ENCODE results near the gene PMAIP1. TPM values are rescaled to one million over a fixed set of nuclear protein-coding genes. Genes with fewer than 3 reads are reported as not detected.
A peak's percentile ranks its signal among the peaks of the same experiment; 100 is the strongest.

The PMAIP1 gene
- total RNA-seq, 1 donor from 2014 or later, result 69.9 TPM

- no peak for TF ChIP-seq CTCF (IDR thresholded peaks at IDR 0.05)
These were observed 50.6 kb downstream of the PMAIP1 start for GRCh38 chr18:59950215-59950944.

GRCh38 chr18:59951591-59951990, 51.8 kb downstream of the PMAIP1 start:
- ChIA-PET POLR2A (interaction anchor here (0.6 to 1.0 kb wide), 2 partner anchors 10 to 13 kb away, joined by 3 to 10 read pairs; no protein-coding TSS in a partner anchor), CTCF (interaction anchor here (0.9 kb wide), 1 partner anchor 14 kb away, joined by 4 read pairs; no protein-coding TSS in a partner anchor)
- no peaks in the 10 kb centered on the region for H3K36me3 Mint-ChIP-seq (ENCODE audit: low read depth)
- H3K27me3 Mint-ChIP-seq, result no peaks in the 10 kb centered on the region
- no peak for DNase-seq
- peaks cover 26% of the 10 kb centered on the region for H3K4me1 Mint-ChIP-seq
- H3K4me3 Mint-ChIP-seq, result no peak overlapping the region
- no peak for ATAC-seq (ENCODE audit: low read depth)
- no peak overlapping the region for H3K27ac Mint-ChIP-seq
- H3K9me3 Mint-ChIP-seq, result no peaks in the 10 kb centered on the region
- intact Hi-C loops (cut with micrococcal nuclease), result no loop called here
- no peak for TF ChIP-seq CTCF (IDR thresholded peaks at IDR 0.05)

More at GRCh38 chr18:59950215-59950944, 50.6 kb downstream of the PMAIP1 start:
- ChIA-PET POLR2A (interaction anchor here (0.6 to 1.0 kb wide), 3 partner anchors 13 to 108 kb away, joined by 3 to 9 read pairs (median 6); no protein-coding TSS in a partner anchor), CTCF (no interaction called here)
- Mint-ChIP-seq H3K9me3 (no peaks in the 10 kb centered on the region), H3K4me3 (no peak overlapping the region), H3K4me1 (peaks cover 26% of the 10 kb centered on the region), H3K27me3 (no peaks in the 10 kb centered on the region), H3K27ac (no peak overlapping the region), H3K36me3 (ENCODE audit: low read depth) (no peaks in the 10 kb centered on the region)
- ATAC-seq (ENCODE audit: low read depth) (no peak), DNase-seq (no peak)
- intact Hi-C loops (cut with micrococcal nuclease), result no loop called here

GRCh38 chr18:59952283-59953007, 52.6 kb downstream of the PMAIP1 start:
- DNase-seq (no peak), ATAC-seq (ENCODE audit: low read depth) (no peak)
- intact Hi-C loops (cut with micrococcal nuclease), result loop anchor here (1.0 kb wide), 4 partner anchors 34 to 115 kb away; partner anchors contain the start of gene PMAIP1
- Mint-ChIP-seq H3K36me3 (ENCODE audit: low read depth) (no peaks in the 10 kb centered on the region), H3K9me3 (no peaks in the 10 kb centered on the region), H3K27ac (peak overlapping the region; percentile 50), H3K27me3 (no peaks in the 10 kb centered on the region), H3K4me1 (peaks cover 26% of the 10 kb centered on the region), H3K4me3 (no peak overlapping the region)
- POLR2A ChIA-PET, result interaction anchor here (0.6 to 2.7 kb wide), 10 partner anchors 9 to 68 kb away, joined by 3 to 46 read pairs (median 4); partner anchors contain the start of gene PMAIP1
- CTCF ChIA-PET, result interaction anchor here (0.9 to 1.4 kb wide), 4 partner anchors 14 to 117 kb away, joined by 3 to 6 read pairs (median 4); no protein-coding TSS in a partner anchor
- TF ChIP-seq CTCF (IDR thresholded peaks at IDR 0.05), result no peak

Other genes with a start within 250 kb of the PMAIP1 start
- gene CCBE1, start 202.6 kb upstream of the PMAIP1 start, total RNA-seq, result 0.04 TPM in 1 of 2 replicates, not detected in the other